Measurements from ENCODE around the gene CABLES2. TPM values are rescaled to one million over a fixed set of nuclear protein-coding genes. Genes with fewer than 3 reads are reported as not detected.

The CABLES2 gene
- total and polyA plus RNA-seq, 2 of the 4 experiments (the other 2 are of a cell fraction), result 1.4 to 5.1 TPM

- TF ChIP-seq USF2 (IDR thresholded peaks at IDR 0.05; ENCODE audit: low read depth, low read length), result no peak
Measured at GRCh38 chr20:62370807-62371587, 36.1 kb downstream of the CABLES2 start (continued).

Measured in IMR-90 (cell line).